Activated gamma-delta T cell (primary cell): ENCODE data around the gene RGSL1.

Source experiments
- DNase-seq: peaks from one replicate; lab custom pipeline; 2025; lab: John Stamatoyannopoulos, UW
- total RNA-seq, 2 donors: gene quantifications; one replicate each; lab custom pipeline; 2026; lab: John Stamatoyannopoulos, UW

RGSL1 gene
- 0 to 0.04 reads per million in 2 donors for total RNA-seq

GRCh38 chr1:182450087-182450486, at the start of gene RGSL1:
Gene RGSL1, plus strand, starts transcription at chr1:182450146. Its CDS starts 20 bp downstream, at chr1:182450166.
- DNase-seq, result no peak

- no peak for DNase-seq
Observed at GRCh38 chr1:182400567-182400966, 49.4 kb upstream of the RGSL1 start, which contains the start of gene TEDDM1. Gene TEDDM1, minus strand, starts transcription at chr1:182400667. Its CDS starts 182 bp downstream, at chr1:182400485.

DNA sequence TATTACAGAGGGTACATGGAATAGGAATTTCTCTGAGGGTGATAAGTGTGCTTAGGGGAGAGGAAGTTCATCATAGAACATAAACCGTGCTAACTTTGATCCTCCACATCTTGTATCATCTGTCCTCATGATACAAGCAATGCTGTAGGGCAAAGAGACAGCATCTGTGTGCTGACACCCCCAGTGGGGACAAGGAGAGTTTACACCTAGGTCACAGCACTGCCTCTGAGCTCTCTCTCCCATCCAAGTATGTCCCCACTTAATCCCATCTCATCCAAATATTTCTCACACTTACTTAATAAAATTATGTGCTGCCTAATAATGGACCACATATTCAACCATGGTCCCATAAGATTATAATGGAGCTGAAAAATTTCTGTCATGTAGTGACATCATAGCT, 45.2 kb upstream of the RGSL1 start:
- DNase-seq, result no peak

DNA sequence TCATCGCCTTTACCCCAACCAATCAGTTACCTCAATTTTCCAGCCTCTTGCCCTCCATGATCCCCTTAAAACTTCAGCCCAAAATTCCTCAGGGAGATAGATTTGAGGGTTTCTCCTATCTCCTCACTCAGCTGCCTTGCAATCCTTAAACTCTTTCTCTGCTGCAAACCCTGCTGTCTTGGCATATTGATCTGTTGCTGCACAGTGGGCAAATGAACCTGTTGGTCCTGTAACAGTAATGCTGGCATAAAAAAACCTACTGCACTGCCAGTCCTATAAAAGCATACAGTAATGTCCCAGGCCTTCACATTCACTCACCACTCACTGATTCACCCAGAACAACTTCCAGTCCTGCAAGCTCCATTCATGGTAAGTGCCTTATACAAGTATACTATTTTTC, 44.4 kb upstream of the RGSL1 start:
- no peak for DNase-seq

- DNase-seq, result no peak
Observed at GRCh38 chr1:182406012-182406411, 43.9 kb upstream of the RGSL1 start.

DNA sequence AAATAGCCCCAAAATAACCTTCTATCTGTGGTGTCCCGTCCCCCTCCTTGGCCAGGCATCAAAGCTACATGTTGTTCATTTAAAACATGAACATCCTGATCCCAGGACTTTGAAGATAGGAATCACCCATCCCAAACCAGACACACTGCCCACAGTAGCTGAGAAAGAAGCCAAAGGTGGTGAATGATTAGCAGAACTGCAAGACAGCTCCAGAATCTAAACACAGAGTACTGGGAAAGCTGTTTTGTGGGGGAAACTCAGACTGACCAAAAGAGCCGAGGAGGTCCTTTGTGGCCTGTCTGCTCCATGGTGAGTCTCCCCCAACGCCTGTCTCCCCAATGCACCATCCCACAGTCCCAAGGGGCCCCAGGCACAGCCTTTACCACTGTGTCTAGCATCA, 42.2 kb upstream of the RGSL1 start:
- DNase-seq, result no peak

DNA sequence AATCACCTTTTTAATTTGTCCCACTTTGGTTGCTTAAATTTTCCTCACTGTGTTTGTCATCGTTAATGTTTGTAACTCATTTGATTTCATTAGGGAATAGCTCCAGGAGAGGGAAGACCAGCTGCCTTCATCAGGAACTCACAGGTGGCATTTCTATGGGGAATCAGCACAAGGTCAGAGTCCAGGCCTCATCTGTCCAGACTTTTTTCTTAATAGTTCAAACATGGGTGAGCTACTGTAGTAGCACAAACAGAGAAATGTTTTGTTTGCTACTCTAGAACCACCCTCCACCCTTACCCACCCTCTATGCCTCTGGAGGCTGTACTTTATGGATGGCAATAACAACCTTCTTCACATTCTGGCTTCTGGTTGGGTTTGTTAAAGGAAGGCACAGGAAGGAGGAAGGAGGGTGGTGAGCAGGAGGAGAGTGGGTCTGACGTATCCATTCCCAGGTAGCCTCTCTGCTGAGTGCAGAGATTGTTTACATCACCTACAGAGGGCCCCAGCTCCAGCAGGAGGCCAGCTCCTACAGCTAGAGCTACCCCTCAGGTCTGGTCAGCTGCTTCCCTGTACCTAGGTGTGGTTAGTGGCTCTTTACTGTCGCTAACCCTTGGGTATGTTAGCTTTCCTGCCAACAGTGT, 41.4 kb upstream of the RGSL1 start:
- no peak for DNase-seq

- DNase-seq, result no peak
Observed at GRCh38 chr1:182410138-182410537, 39.8 kb upstream of the RGSL1 start.

DNA sequence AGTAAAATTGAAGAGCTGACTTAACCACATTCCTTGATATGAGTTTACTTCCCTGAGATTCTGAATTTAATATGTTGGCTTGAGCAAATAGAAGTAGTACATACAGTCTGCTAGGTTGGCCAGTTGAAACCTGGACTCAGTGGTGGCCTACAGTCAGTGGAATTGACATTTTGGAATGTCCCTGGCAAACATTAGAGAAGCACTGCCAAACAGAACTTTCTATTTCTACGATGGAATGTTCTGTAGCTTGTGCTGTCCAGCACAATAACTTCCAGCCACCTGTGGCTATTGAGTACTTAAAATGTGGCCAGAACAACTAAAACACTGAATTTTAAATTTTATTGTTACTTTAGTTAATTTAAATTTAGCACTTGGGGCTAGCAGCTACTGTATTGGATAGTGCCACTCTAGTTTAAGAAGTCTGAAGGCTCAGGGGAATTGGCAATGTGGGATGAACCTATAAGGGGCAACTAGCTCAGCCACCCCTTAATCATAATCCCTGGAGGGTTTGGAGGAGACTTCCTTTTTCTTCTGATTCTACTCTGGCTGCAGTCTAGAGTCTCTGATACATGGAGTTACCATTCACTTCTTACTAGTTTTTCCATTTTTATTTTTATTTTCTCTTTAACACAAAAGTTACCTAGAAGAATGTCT, 39.2 kb upstream of the RGSL1 start:
- DNase-seq, result no peak

GRCh38 chr1:182413486-182413885, 36.5 kb upstream of the RGSL1 start:
- no peak for DNase-seq

- no peak for DNase-seq
Observed at GRCh38 chr1:182413969-182414368, 36.0 kb upstream of the RGSL1 start.

DNA sequence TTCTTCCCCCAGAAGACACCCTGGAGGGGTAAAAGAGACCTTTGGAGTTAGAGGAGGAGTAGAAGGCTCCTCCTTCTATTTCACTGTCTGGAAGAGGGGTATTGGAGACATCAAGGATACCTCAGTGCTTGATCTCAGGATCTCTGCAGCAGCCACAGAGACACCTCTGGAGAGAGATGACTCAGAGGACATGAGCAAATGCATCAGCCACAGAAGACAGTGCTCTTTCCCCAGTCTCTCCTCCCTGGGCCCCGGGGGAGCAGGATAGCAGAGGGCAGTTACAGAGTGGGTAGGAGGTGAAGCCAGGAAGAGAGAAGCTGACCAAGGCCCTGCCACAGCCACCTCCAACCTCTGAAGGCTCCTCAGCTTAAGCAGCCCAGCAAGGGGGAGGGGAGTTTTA, 34.2 kb upstream of the RGSL1 start:
- DNase-seq, result no peak

DNA sequence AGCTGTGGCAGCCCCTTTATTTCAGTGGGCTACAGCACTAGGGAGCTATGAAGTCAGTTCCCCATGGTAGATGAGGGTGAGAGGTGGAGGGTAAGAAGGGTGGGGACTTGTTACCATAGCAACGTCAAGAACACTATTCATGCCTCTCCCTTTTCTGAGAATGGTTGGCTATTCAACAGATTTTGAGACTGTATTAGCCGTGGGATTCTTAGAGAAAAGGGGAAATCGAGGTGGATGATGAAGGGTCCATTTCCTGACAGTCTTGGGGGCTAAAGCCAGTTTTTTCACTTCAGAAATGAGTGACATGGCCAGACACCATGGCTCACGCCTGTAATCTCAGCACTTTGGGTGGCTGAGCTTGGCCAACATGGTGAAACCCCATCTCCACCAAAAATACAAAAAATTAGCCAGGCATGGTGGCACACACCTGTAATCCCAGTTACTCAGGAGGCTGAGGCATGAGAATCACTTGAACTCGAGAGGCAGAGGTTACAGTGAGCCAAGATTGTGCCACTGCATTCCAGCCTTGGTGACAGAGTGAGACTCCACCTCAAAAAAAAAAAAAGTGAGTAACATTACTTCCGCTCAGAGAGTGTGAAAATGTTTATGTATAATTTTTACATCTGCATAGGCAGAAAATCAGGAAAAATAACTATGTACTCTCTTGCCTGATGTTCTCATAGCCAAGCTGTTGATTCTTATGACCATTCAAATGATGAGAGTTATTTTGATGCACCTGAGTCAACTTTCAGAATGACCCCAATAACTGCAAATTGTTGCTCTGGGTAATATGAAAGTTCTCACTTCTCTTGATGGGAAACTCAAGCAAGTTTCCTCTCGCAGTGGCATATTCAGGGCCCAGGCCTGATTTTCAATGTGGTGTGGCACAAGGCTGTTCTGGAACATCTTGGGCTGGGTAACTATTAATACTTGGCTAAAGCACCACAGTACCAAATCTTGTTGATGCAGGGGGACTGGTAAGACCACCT, 23.2 kb upstream of the RGSL1 start:
- no peak for DNase-seq

- DNase-seq, result no peak
Observed at GRCh38 chr1:182428043-182428442, 21.9 kb upstream of the RGSL1 start.

DNA sequence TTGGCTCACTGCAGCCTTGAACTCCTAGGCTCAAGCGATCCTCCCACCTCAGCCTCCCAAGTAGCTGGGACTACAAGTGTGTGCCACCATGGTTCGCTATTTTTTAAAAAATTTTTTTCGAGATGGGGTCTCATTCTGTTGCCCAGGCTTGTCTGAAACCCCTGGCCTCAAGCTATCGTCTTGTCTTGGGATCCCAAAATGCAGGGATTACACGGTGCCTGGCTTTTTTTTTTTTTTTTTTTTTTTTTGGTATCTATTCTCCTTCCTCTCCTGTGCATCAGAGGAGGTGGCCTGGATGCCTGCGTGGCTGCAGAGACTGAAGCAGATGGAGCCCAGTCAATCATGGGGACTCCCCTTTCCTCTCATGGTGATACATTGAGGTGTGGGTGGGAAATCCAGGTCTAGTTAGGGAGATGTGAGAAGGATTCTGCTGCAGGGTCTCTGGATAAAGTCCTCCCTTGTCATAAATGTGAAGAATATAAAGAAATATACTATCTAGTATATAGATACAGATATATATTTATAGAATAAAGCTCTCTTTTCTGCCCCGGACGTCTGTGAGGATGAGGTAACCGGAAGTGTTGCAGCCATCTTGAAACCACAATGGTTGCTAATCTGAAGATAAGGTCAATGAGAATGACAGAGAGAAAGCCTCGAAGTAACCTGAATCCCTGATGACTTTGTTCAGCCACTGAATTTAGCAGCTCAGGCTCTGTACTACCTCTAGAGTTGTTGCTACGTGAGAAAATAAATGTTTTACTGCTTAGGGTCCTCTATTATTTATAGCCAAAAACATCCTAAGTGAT, 19.5 kb upstream of the RGSL1 start:
- DNase-seq, result no peak

- DNase-seq, result no peak
Observed at GRCh38 chr1:182431278-182431677, 18.7 kb upstream of the RGSL1 start.

DNA sequence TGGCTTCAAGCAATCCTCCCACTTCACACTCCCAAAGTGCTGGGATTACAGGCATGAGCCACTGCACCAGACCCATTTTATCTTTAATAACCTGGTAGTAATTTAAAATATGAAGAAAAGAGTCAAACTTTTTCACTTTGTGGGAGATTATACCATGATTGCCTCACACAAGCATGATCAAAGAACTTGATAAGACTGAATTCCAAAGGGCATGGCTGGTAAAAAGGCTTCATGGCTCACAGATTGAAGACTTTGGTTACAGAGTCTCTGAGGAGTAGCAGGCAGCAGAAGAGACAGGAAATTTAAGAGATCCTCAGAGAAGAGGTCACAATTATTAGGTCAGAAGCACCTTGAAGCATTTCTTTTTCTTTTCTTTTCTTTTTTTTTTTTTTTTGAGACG, 16.4 kb upstream of the RGSL1 start:
- DNase-seq, result no peak

DNA sequence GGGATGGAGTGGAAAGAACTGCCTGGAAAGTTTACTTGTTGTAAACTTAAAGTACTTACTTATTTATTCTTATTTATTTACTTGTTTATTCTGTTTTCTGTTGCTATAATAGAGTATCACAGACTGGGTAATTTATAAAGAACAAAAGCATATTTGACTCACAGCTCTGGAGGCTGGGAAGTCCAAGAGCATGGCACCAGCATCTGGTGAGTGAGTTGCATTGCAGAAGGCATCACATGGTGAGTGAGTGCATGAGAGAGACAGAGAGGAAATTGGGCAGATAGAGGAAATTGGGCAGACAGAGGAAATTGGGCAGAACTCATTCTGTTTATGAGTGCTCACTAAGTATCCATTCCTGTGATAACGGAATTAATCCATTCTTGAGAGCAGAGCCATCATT, 11.6 kb upstream of the RGSL1 start:
- no peak for DNase-seq

- DNase-seq, result no peak
Observed at GRCh38 chr1:182441719-182442118, 8.2 kb upstream of the RGSL1 start.

DNA sequence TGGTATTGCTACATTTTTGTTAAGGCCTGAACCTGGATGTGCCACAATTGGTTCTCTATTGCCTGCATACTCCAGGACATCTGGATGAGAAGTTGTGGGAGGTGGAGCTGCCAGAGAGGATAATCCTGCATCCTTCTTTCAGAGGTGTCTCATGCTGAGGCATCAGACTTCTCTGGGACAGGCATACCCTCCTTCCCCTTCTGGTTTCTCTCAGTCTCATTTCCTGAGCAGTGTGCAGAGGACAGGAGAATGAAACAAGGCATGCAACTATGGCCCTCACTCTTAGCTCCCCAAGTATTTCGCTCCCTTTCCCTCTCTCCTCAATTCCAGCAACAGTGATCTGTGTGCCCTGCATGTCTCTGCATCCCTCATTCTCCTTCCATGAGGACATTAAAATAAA, 7.6 kb upstream of the RGSL1 start:
- no peak for DNase-seq

GRCh38 chr1:182444497-182444896, 5.4 kb upstream of the RGSL1 start:
- no peak for DNase-seq
